SK-N-SH (cell line): Measurements from ENCODE around the gene MAP3K4. TPM values are rescaled to one million over a fixed set of nuclear protein-coding genes. Genes with fewer than 3 reads are reported as not detected.

Experiments
- CTCF ChIA-PET: fragments of 300-600, 350-600 bp; formaldehyde crosslinking; extraction: SDS; loops from one replicate; lab custom pipeline; 2021; lab: Yijun Ruan, JAX
- POLR2A ChIA-PET: fragments of 350-600 bp; sonication (Branson Sonifier 250); formaldehyde crosslinking; extraction: SDS; loops from one replicate; lab custom pipeline; 2020; ENCODE audit warnings: antibody characterized with exemption, inconsistent platforms; lab: Yijun Ruan, JAX
- DNase-seq: peaks from one replicate; pipeline ENCODE4 v3.0.0; 2012
- H2AFZ ChIP-seq: fragments of 200-600 bp; sonication (generic); 2 replicates; pipeline ENCODE4 v1.8.1; 2016; ENCODE audit warnings: antibody characterized with exemption, mild to moderate bottlenecking, low read depth
- H3F3A ChIP-seq: fragments of 200-600 bp; sonication (generic); replicated peaks from 2 replicates; pipeline ENCODE3; 2016; ENCODE audit warnings: antibody characterized with exemption, mild to moderate bottlenecking; ENCODE audit not compliant: insufficient read depth
- H3K27ac ChIP-seq, 2 experiments: fragments of 200-500 bp in 1 of 2; fragments of 200-600 bp in 1 of 2; sonication (Bioruptor generic) in 1 of 2; sonication (generic), shearing (Covaris generic) in 1 of 2; 2 replicates each; pipeline versions ENCODE4 v1.5.1 to v1.6.1; 2014 to 2016; ENCODE audit warnings: low read depth in 2 of 2, inconsistent platforms in 1 of 2, low read length in 1 of 2, mild to moderate bottlenecking in 1 of 2, mixed read lengths in 1 of 2
- H3K27me3 ChIP-seq: fragments of 200-600 bp; sonication (generic), shearing (Covaris generic); 2 replicates; pipeline ENCODE4 v1.6.1; 2016; ENCODE audit warnings: mixed run types; ENCODE audit not compliant: insufficient read depth
- H3K36me3 ChIP-seq, 2 experiments: fragments of 200-500 bp in 1 of 2; fragments of 200-600 bp in 1 of 2; sonication (Bioruptor generic) in 1 of 2; sonication (generic) in 1 of 2; replicated peaks in 1 of 2; 2 replicates each; pipeline versions ENCODE3 to v1.5.1; 2014 to 2016; ENCODE audit warnings: low read length in 1 of 2, mild to moderate bottlenecking in 1 of 2; ENCODE audit not compliant: insufficient read depth in 2 of 2, control insufficient read depth in 1 of 2
- H3K4me1 ChIP-seq, 2 experiments: fragments of 200-500 bp in 1 of 2; fragments of 200-600 bp in 1 of 2; sonication (Bioruptor generic) in 1 of 2; sonication (generic), shearing (Covaris generic) in 1 of 2; 2 replicates each; pipeline versions ENCODE4 v1.5.1 to v1.6.1; 2014 to 2016; ENCODE audit warnings: low read depth in 1 of 2, low read length in 1 of 2, mixed run types in 1 of 2; ENCODE audit not compliant: insufficient read depth in 2 of 2, control insufficient read depth in 1 of 2
- H3K4me2 ChIP-seq: fragments of 200-600 bp; sonication (generic), shearing (Covaris generic); 2 replicates; pipeline ENCODE4 v1.6.1; 2017; ENCODE audit warnings: mixed run types
- H3K4me3 ChIP-seq, 2 experiments: fragments of 200-500 bp in 1 of 2; fragments of 200-600 bp in 1 of 2; sonication (Bioruptor generic) in 1 of 2; sonication (generic), shearing (Covaris generic) in 1 of 2; 2 replicates each; pipeline versions ENCODE4 v1.5.1 to v1.8.1; 2014 to 2016; ENCODE audit warnings: low read depth in 2 of 2, inconsistent platforms in 1 of 2, low read length in 1 of 2, mild to moderate bottlenecking in 1 of 2, mixed read lengths in 1 of 2, moderate library complexity in 1 of 2
- H3K79me2 ChIP-seq: fragments of 200-600 bp; sonication (generic); 2 replicates; pipeline ENCODE4 v1.8.1; 2017; ENCODE audit warnings: mild to moderate bottlenecking; ENCODE audit not compliant: insufficient read depth
- H3K9ac ChIP-seq: fragments of 200-600 bp; sonication (generic); 2 replicates; pipeline ENCODE4 v1.6.1; 2017; ENCODE audit warnings: mixed run types
- H3K9me2 ChIP-seq: fragments of 200-600 bp; sonication (generic); 2 replicates; pipeline ENCODE4 v1.6.1; 2017; ENCODE audit warnings: mixed run types
- H3K9me3 ChIP-seq: fragments of 200-600 bp; sonication (generic); 2 replicates; pipeline ENCODE4 v1.6.1; 2017; ENCODE audit warnings: mixed run types, mild to moderate bottlenecking, moderate library complexity
- H4K20me1 ChIP-seq: fragments of 200-600 bp; sonication (generic); 2 replicates; pipeline ENCODE4 v1.6.1; 2017; ENCODE audit warnings: mild to moderate bottlenecking, mixed run types; ENCODE audit not compliant: insufficient read depth
- CHD2 ChIP-seq: fragments of 150-350 bp; IDR thresholded peaks from 2 replicates; pipeline ENCODE4 v1.6.1; 2018; ENCODE audit warnings: low read length; ENCODE audit not compliant: partially characterized antibody
- EP300 ChIP-seq, 2 experiments: IDR thresholded peaks; 2 replicates each; pipeline versions ENCODE4 v1.4.0 to v1.6.1; 2012; ENCODE audit warnings: borderline replicate concordance in 1 of 2, low read depth in 1 of 2, low read length in 1 of 2
- EZH2phosphoT487 ChIP-seq: fragments of 200-600 bp; sonication (generic); IDR thresholded peaks from 2 replicates; pipeline ENCODE4 v1.6.1; 2017; ENCODE audit warnings: low read depth, mixed run types, mild to moderate bottlenecking, antibody characterized with exemption, moderate library complexity, borderline replicate concordance
- FOXJ3 ChIP-seq: sonication (generic); formaldehyde crosslinking; IDR thresholded peaks from 2 replicates; pipeline ENCODE4 v1.5.1; 2020; ENCODE audit warnings: mild to moderate bottlenecking, missing genetic modification reagents
- FOXM1 ChIP-seq: IDR thresholded peaks from 2 replicates; pipeline ENCODE4 v1.4.0; 2012; ENCODE audit warnings: low read depth, mild to moderate bottlenecking
- GABPA ChIP-seq: IDR thresholded peaks from 2 replicates; pipeline ENCODE4 v1.4.0; 2012; ENCODE audit warnings: low read depth, mild to moderate bottlenecking
- GATA2 ChIP-seq: sonication (generic); formaldehyde crosslinking; IDR thresholded peaks from 2 replicates; pipeline ENCODE4 v1.5.0; 2020; ENCODE audit warnings: mild to moderate bottlenecking, missing genetic modification reagents
- JUND ChIP-seq: IDR thresholded peaks from 2 replicates; pipeline ENCODE4 v1.4.0; 2012
- MEF2A ChIP-seq: IDR thresholded peaks from 2 replicates; pipeline ENCODE4 v1.4.0; 2012; ENCODE audit warnings: low read depth, borderline replicate concordance
- NRF1 ChIP-seq: IDR thresholded peaks from 2 replicates; pipeline ENCODE4 v1.6.1; 2012; ENCODE audit warnings: low read depth, mild to moderate bottlenecking, low read length
- RCOR1 ChIP-seq: fragments of 150-350 bp; IDR thresholded peaks from 2 replicates; pipeline ENCODE4 v1.6.1; 2017; ENCODE audit warnings: antibody characterized with exemption, low read length
- REST ChIP-seq: IDR thresholded peaks from 2 replicates; pipeline ENCODE4 v1.6.1; 2012; ENCODE audit warnings: mild to moderate bottlenecking, low read depth, low read length, moderate library complexity
- RXRA ChIP-seq: IDR thresholded peaks from 2 replicates; pipeline ENCODE4 v1.4.0; 2012; ENCODE audit warnings: low read depth, mild to moderate bottlenecking, borderline replicate concordance
- TCF12 ChIP-seq: IDR thresholded peaks from 2 replicates; pipeline ENCODE4 v1.4.0; 2012
- USF1 ChIP-seq: IDR thresholded peaks from 2 replicates; pipeline ENCODE4 v1.4.0; 2012; ENCODE audit warnings: low read depth, borderline replicate concordance
- USF2 ChIP-seq: fragments of 150-350 bp; IDR thresholded peaks from 2 replicates; pipeline ENCODE4 v1.6.1; 2017; ENCODE audit warnings: antibody characterized with exemption, low read length, low read depth, borderline replicate concordance
- YY1 ChIP-seq: IDR thresholded peaks from 2 replicates; pipeline ENCODE4 v1.4.0; 2012; ENCODE audit warnings: low read depth, mild to moderate bottlenecking
- WGBS: methylation state at CpG from one replicate; pipeline ENCODE4 v1.1.6; 2017; ENCODE audit warnings: low lambda C conversion rate; 5-methylcytosine and 5-hydroxymethylcytosine counted together
- polyA plus RNA-seq, 3 experiments: library from polyadenylated mRNA; depleted of rRNA; stranded (reverse); fragments of >200 nt; gene quantifications; 2 replicates each; pipeline ENCODE4 v1.2.3, GENCODE V29; 2012

The MAP3K4 gene
- polyA plus RNA-seq, 1 of the 3 experiments (the other 2 are of a cell fraction) = 6.8 TPM

- no peak overlapping the region for H3K9ac ChIP-seq
- no peaks in the 10 kb centered on the region for H3F3A ChIP-seq
- ChIA-PET CTCF (interaction anchor here (1.4 to 2.1 kb wide), 3 partner anchors 10 to 233 kb away, joined by 4 to 8 read pairs (median 8); no protein-coding TSS in a partner anchor), POLR2A (no interaction called here)
- TF ChIP-seq EP300 (IDR thresholded peaks at IDR 0.05; ENCODE audit: borderline replicate concordance in 1 of 2, low read depth in 1 of 2, low read length in 1 of 2) (no peak), REST (no peak), JUND (no peak), NRF1 (no peak), GATA2 (no peak), RCOR1 (no peak), EZH2phosphoT487 (no peak), USF2 (no peak), MEF2A (no peak), RXRA (no peak), GABPA (no peak), FOXJ3 (CRISPR knock-in tag) (no peak), YY1 (no peak), CHD2 (no peak), USF1 (no peak), FOXM1 (no peak), TCF12 (no peak)
- no peak overlapping the region for H3K4me2 ChIP-seq
- no peaks in the 10 kb centered on the region for H3K4me1 ChIP-seq
- 80% methylated on average over 11 of the region's 11 CpGs for WGBS
- DNase-seq = no peak
- no peaks in the 10 kb centered on the region for H3K79me2 ChIP-seq
- H3K36me3 ChIP-seq = peaks cover 4 to 6% of the 10 kb centered on the region in 2 experiments
- no peaks in the 10 kb centered on the region for H3K27me3 ChIP-seq
- H3K27ac ChIP-seq = no peak overlapping the region
- no peak overlapping the region for H3K4me3 ChIP-seq
- H3K9me3 ChIP-seq = no peaks in the 10 kb centered on the region
- H3K9me2 ChIP-seq = no peaks in the 10 kb centered on the region
- no peaks in the 10 kb centered on the region for H4K20me1 ChIP-seq
- no peak overlapping the region for H2AFZ ChIP-seq
These were observed 149.6 kb downstream of the MAP3K4 start for GRCh38 chr6:161141173-161141572.
